ENCODE results near the gene XKR8.

XKR8 gene, protein sequence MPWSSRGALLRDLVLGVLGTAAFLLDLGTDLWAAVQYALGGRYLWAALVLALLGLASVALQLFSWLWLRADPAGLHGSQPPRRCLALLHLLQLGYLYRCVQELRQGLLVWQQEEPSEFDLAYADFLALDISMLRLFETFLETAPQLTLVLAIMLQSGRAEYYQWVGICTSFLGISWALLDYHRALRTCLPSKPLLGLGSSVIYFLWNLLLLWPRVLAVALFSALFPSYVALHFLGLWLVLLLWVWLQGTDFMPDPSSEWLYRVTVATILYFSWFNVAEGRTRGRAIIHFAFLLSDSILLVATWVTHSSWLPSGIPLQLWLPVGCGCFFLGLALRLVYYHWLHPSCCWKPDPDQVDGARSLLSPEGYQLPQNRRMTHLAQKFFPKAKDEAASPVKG

DNA sequence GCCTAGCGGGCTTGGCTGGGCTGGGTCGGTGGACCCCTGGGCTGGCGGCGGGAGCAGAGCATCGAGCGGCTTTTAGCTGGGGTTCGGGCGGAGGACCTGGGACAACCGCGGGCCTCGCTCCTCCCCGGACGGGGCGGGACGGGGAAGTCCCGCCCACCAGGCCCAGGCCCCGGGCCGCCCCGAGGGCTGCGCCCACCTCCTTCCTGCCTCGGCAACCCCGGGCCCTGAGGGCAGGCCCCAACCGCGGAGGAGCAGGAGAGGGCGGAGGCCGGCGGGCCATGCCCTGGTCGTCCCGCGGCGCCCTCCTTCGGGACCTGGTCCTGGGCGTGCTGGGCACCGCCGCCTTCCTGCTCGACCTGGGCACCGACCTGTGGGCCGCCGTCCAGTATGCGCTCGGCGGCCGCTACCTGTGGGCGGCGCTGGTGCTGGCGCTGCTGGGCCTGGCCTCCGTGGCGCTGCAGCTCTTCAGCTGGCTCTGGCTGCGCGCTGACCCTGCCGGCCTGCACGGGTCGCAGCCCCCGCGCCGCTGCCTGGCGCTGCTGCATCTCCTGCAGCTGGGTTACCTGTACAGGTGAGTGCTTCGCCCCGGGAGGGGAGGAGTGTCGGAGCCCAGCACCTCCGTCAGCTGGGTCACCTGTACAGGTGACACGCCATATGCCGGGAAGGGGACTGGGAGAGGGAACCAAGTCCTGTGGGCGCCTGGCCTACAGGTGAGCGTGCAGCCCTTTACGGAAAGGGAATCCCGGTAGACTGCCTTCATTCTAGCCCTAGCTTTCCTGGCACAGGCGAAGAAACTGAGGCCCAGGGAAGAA is at the start of gene XKR8:
Gene XKR8 (plus strand): TSS at position 182 of the 812 bp plus-strand sequence. CDS start 97 bp downstream, at position 279.
- DNase-seq (ENCODE audit: low read depth), result peak; percentile 56
- TF ChIP-seq, protein P1, sequence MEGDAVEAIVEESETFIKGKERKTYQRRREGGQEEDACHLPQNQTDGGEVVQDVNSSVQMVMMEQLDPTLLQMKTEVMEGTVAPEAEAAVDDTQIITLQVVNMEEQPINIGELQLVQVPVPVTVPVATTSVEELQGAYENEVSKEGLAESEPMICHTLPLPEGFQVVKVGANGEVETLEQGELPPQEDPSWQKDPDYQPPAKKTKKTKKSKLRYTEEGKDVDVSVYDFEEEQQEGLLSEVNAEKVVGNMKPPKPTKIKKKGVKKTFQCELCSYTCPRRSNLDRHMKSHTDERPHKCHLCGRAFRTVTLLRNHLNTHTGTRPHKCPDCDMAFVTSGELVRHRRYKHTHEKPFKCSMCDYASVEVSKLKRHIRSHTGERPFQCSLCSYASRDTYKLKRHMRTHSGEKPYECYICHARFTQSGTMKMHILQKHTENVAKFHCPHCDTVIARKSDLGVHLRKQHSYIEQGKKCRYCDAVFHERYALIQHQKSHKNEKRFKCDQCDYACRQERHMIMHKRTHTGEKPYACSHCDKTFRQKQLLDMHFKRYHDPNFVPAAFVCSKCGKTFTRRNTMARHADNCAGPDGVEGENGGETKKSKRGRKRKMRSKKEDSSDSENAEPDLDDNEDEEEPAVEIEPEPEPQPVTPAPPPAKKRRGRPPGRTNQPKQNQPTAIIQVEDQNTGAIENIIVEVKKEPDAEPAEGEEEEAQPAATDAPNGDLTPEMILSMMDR (conservative IDR thresholded peaks at IDR 0.05; ENCODE audit: control insufficient read depth, insufficient read depth, low read depth, low read length), result no peak

DNA sequence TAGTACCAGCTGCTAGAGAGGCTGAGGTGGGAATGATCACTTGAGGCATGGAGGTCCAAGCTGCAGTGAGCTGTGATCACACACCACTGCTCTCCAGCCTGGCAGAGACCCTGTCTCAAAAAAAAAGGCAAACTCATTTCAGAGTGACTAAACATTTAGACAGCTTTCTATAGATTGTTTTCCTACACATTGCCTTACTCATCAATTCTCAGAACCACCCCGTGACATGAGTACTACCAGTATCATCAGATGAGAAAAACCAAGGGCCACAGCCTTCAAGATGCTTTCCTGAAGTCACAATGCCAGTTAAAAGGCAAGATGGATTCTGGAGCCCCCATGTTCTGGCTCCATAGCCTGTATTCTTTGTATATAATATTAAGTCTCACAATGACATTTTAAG is 47.3 kb upstream of the XKR8 start:
- H3K4me3 ChIP-seq (ENCODE audit: control insufficient read depth, low read depth, low read length), result no peak overlapping the region
- DNase-seq (ENCODE audit: low read depth), result no peak
- TF ChIP-seq, protein P1 (conservative IDR thresholded peaks at IDR 0.05; ENCODE audit: control insufficient read depth, insufficient read depth, low read depth, low read length), result no peak

More for the DNA sequence above, at the start of gene XKR8:
- peak within 1 kb of the TSS; percentile 65 for H3K4me3 ChIP-seq (ENCODE audit: control insufficient read depth, low read depth, low read length)

DNA sequence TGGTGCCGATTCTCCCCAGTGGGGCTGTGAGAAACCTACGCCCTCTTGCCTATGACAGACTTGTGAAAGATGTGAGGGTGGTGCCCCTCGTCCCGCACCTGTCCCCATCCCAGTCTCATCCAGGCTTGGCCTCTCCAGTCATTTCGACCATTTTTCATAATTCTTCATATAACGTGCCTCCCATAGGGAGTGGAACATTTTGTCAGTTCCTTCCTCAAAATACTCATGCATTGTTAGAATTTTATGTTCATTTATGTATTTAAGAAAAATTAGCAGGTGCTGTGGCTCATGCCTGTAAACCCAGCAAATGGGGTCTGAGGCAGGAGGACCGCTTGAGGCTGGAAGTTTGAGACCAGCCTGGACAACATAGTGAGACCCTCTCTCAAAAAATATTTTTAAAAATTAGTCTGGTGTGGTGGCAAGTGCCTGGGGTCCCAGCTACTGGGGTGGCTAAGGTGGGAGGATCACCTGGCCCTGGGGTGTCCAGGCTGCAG is 44.6 kb upstream of the XKR8 start:
- no peak overlapping the region for H3K4me3 ChIP-seq (ENCODE audit: control insufficient read depth, low read depth, low read length)
- TF ChIP-seq, protein P1 (conservative IDR thresholded peaks at IDR 0.05; ENCODE audit: control insufficient read depth, insufficient read depth, low read depth, low read length), result no peak
- DNase-seq (ENCODE audit: low read depth), result no peak

DNA sequence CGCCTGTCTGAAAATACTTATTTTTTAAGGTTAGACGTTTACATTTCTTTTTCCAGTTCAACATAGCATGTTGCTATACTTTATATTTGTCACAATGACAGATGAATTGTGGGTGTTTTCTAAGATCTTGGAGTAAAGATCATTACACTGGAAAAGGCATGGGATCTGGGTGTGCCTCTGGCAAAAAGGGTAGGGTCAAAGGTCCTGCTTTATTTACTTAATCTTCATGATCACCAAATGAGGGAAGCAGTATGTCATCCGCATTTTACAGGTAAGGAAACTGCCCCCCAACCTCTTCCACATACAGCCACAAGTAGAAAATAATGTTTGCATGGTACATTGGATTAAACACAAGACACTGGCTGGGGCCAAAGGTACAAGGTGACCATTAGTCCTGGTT is 37.5 kb upstream of the XKR8 start:
- TF ChIP-seq, protein P1 (conservative IDR thresholded peaks at IDR 0.05; ENCODE audit: control insufficient read depth, insufficient read depth, low read depth, low read length), result no peak
- H3K4me3 ChIP-seq (ENCODE audit: control insufficient read depth, low read depth, low read length), result no peak overlapping the region
- DNase-seq (ENCODE audit: low read depth), result no peak

DNA sequence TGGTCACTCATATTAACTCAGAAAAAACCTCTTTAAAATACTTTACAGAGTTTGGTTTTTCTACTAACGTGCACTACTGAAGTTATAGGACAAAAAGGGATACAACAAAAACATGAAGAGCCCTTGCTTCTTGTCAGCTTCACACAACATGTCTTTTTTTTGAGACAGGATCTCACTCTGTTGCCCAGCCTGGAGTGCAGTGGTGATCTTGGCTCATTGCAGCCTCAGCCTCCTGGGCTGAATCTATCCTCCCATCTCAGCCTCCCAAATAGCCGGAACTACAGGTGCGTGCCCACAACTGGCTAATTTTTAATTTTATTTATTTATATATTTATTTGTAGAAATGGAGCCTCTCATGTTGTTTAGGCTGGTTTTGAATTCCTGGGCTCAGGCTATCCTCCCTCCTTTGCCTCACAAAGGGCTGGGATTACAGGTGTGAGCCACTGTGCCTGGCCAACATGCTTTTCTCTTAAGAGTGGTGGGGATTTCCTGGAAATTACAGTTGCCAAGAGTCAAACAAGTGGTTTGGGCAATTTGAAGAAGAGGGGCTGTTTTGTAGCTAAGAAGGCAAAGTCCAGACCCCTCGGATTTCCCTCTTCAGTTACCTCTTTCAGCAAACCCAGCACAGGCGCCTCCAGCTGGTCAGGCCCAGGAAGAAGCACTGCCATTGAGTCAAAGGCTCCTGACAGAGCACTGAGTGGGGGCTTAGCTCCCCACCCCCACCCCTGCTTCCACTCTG is 31.4 kb upstream of the XKR8 start:
- TF ChIP-seq, protein P1 (conservative IDR thresholded peaks at IDR 0.05; ENCODE audit: control insufficient read depth, insufficient read depth, low read depth, low read length), result no peak
- no peak for DNase-seq (ENCODE audit: low read depth)
- no peak overlapping the region for H3K4me3 ChIP-seq (ENCODE audit: control insufficient read depth, low read depth, low read length)

DNA sequence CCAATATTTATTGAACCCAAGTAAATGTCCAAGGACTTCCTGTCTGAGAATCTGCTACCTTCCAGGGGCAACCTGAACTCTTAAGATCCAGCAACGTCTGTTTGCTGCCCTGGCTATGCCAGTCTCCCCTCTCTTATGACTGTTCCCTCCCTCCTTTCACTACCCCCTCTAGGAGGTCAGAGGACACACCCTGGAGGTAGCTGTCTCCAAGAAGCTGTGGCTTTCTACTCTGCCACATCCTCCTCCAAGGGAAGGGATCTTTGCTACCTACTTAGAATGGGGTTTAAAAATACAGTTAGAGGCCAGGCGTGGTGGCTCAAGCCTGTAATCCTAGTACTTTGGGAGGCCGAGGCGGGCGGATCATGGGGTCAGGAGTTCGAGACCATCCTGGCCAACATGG is 28.6 kb upstream of the XKR8 start:
- TF ChIP-seq, protein P1 (conservative IDR thresholded peaks at IDR 0.05; ENCODE audit: control insufficient read depth, insufficient read depth, low read depth, low read length), result no peak
- no peak overlapping the region for H3K4me3 ChIP-seq (ENCODE audit: control insufficient read depth, low read depth, low read length)
- DNase-seq (ENCODE audit: low read depth), result no peak

Data from fibroblast of mammary gland (primary cell).